IPS-18c (cell line): ENCODE data around the gene GHDC.
"Not testable (repeated sequence)": the region's sequence is repeated elsewhere in the genome, so short reads cannot be mapped to it uniquely, and the experiment has no call there.

Experiments
- H3K4me3 ChIP-seq: 2 replicates; pipeline ENCODE4 v1.7.0; 2013; ENCODE audit warnings: low read depth, mild to moderate bottlenecking, low read length, moderate library complexity; ENCODE audit not compliant: insufficient read depth
- H3K9me3 ChIP-seq: one replicate; pipeline ENCODE4 v1.6.1; 2013; ENCODE audit warnings: mild to moderate bottlenecking, low read length, moderate library complexity; ENCODE audit not compliant: control insufficient read depth, insufficient read depth

GHDC gene, protein sequence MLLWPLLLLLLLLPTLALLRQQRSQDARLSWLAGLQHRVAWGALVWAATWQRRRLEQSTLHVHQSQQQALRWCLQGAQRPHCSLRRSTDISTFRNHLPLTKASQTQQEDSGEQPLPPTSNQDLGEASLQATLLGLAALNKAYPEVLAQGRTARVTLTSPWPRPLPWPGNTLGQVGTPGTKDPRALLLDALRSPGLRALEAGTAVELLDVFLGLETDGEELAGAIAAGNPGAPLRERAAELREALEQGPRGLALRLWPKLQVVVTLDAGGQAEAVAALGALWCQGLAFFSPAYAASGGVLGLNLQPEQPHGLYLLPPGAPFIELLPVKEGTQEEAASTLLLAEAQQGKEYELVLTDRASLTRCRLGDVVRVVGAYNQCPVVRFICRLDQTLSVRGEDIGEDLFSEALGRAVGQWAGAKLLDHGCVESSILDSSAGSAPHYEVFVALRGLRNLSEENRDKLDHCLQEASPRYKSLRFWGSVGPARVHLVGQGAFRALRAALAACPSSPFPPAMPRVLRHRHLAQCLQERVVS

DNA sequence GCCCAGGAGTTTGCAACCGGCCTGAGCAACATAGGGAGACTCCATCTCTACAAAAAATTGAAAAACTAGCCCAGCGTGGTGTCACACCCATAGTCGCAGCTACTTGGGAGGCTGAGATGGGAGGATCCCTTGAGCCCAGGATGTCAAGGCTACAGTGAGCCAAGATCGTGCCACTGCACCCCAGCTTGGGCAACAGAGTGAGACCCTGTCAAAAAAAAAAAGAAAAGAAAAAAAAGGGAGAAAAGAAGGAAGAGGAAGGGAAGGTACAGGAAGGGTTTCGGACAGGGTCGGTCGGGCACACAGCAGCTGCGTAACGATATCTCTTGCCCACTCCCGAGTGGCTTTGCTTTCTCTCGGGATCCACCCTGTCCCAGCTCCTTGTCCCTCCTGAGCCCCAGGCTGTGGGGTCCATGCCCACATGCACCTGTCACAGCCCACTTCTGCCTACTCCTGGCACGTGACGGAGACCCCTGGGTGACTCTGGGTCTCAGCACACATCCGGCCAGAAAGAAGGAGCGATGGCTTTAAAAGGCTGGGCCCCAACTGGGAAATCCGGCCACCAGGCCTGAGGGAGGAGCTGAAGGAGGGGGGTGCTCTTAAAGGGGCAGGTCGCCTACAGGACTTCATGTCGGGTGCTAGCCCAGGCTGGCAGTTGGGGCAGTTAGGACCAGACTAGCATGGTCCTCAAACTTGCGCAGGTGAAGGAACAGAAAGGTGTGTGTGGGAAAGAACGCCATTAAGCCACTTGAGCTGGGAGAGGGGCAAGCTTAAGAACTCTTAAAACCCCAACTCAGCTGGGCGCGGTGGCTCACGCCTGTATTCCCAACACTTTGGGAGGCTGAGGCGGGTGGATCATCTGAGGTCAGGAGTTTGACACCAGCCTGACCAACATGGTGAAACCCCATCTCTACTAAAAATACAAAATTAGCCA is at the start of gene GHDC:
TSS of gene GHDC (minus strand) at position 526 of the 931 bp plus-strand sequence. CDS start 913 bp downstream, outside the sequence.
- no peaks in the 10 kb centered on the region for H3K9me3 ChIP-seq
- H3K4me3 ChIP-seq, result peak within 1 kb of the TSS; percentile 25; the same call in 1 of the 2 replicates

DNA sequence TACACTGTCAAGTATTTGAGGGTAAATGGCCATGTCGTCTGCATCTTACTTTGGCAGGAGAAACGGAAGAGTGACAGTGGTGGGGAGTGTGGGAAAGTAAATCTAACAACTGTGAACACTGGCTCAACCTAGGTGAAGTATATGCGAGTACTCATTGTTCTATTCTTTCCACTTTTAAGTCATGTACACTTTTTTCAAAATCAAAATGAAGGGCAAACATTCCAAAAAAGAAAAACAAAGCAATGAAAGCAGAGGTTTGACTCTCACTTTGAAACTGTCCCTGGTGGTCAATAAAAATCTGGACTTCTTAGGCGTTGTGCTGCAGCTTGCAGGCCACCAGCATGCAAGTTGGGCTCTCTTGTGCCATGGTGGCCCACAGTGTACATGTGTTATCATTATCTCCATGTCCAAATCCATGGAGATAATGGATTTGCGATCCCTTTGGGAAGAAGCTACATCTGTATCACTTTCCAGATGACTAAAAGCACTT is 49.2 kb upstream of the GHDC start:
- Histone ChIP-seq H3K9me3 (no peaks in the 10 kb centered on the region), H3K4me3 (no peak overlapping the region)

DNA sequence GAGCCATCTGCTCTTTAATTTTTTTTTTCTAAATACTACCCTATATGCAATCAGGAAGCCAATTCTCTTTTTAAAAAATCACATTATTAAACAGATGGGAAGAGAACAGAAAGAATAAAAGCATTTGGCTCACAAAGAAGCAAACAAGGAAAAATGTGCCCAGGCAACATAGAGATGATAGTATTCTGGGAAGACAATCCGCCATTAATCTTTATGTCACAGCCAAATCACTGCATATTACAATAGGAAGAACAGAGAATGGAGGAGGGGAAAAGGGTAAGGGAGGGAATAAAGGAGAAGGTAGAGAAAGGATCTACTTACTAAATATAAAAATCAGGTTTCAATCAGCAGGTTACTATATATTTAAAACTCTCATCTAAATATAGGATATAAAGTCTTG is 47.6 kb upstream of the GHDC start:
- no peak overlapping the region for H3K4me3 ChIP-seq
- H3K9me3 ChIP-seq, result no peaks in the 10 kb centered on the region

DNA sequence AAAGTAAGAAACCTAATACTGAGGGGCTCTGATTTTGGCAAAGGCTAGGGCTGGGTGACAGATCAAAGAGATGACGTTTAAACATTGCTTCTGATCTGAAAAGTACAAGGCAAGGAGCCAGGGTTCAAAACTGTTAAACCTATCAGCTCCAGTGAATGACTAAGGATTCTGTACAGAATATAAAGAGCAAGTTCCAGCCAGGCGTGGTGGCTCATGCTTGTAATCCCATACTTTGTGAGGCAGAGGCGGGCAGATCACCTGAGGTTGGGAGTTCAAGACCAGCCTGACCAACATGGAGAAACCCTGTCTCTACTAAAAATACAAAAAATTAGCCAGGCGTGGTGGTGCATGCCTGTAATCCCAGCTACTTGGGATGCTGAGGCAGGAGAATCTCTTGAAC is 46.6 kb upstream of the GHDC start:
- H3K9me3 ChIP-seq, H3K4me3 ChIP-seq: not testable (repeated sequence)

DNA sequence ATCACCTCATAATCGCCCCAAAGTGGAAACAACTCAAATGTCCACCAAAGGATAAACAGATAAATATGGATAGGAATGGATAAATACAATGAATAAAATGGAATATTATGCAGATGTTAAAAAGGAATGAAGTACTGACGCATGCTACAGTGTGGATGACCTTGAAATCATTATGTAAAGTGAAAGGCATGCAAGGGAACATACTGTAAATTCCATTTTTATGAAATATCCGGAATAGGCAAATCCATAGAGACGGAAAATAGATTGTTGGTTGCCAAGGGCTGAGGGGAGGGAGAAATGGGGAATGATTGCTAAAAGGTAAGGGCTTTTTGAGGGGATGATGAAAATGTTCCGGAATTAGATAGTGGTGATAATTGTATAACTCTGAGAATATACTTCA is 45.9 kb upstream of the GHDC start:
- Histone ChIP-seq H3K9me3 (no peaks in the 10 kb centered on the region), H3K4me3 (no peak overlapping the region)

DNA sequence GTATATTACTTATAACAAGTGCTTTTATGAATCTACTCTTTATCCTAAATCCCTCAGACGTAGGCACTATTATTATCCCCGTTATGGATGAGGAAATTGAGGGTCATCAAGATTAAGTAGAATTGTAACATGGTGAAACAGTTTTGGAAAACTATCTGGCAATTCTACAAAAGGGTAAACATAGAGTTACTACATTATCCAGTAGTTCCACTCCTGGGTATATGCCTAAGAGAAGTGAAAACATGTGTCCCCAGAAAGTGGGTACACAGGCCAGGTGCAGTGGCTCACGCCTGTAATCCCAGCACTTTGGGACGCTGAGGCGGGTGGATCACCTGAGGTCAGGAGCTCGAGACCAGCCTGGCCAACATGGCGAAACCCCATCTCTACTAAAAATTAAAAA is 45.3 kb upstream of the GHDC start:
- not testable (repeated sequence) for H3K9me3 ChIP-seq, H3K4me3 ChIP-seq

DNA sequence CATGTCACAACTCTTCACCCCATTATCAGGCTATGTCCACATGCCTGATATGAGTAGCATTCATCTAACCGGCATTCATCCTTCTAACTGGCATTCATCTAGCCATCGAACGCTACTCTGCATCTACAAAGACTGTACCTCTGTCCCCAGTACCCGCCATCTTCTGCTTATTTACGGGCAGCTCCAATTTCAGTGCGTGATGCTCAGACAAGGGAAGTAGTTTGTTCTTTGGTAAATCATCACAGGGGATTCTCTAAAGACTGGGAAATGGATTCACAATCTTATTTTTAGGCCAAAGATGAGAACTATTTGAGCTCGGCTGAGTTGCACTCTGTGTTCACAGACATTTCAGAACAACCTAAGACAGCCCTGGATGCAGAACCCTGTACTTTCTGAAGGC is 42.5 kb upstream of the GHDC start:
- Histone ChIP-seq H3K9me3 (no peaks in the 10 kb centered on the region), H3K4me3 (no peak overlapping the region)

DNA sequence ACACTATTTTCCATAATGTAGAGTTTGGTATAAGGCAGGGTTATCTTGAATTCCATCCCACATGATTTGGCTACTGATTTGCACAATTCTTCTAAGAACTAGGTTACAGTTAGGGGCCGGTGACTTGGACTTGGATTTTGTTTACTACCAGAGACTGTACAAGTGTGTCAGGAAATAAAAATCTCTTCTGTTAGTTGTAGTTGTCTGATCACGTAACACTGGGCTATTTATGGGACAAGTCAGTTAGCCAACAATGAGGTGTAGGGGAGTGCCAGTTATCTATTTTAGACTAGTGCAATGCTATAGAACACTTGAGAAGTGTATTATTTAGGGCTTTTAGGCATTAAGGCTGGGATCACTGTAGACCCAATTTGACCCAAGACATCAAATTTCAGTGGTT is 39.7 kb upstream of the GHDC start:
- Histone ChIP-seq H3K9me3 (no peaks in the 10 kb centered on the region), H3K4me3 (no peak overlapping the region)

DNA sequence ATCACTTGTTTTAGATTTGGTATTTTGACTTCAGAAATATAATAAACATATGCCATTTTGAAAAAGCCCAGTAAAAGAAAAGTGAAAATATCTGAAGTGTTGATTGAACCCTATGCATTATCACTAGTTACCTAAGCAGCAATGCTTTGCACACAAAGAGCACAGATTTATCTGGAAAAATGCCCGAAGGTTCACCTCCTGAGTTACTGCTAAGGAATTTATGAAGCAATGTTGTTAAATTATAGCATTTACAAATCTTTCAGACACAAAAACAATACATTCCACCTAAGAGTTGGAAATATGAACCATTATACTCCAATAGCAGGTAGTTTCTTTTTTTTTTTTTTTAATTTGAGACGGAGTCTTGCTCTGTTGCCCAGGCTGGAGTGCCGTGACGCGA is 38.9 kb upstream of the GHDC start:
- Histone ChIP-seq H3K4me3 (no peak overlapping the region), H3K9me3 (no peaks in the 10 kb centered on the region)

DNA sequence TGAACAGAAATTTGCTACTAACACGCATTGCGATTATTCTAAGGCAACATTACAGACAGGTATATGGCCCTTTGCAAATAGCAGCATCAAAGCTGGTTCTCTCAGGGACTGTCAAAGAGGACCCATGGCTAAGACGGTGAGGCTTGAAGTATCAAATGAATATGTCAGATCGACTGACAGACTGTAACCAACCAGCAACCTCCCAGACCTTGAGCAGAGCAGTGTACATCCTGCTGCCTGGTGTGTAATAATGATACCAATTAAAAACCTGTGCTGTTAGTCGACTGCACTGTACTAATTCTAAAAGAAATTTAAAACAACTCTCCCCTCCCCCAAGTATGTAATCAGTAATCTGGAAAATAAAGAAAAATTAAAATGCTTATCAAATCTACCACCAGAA is 35.9 kb upstream of the GHDC start:
- H3K9me3 ChIP-seq, result no peaks in the 10 kb centered on the region
- no peak overlapping the region for H3K4me3 ChIP-seq

DNA sequence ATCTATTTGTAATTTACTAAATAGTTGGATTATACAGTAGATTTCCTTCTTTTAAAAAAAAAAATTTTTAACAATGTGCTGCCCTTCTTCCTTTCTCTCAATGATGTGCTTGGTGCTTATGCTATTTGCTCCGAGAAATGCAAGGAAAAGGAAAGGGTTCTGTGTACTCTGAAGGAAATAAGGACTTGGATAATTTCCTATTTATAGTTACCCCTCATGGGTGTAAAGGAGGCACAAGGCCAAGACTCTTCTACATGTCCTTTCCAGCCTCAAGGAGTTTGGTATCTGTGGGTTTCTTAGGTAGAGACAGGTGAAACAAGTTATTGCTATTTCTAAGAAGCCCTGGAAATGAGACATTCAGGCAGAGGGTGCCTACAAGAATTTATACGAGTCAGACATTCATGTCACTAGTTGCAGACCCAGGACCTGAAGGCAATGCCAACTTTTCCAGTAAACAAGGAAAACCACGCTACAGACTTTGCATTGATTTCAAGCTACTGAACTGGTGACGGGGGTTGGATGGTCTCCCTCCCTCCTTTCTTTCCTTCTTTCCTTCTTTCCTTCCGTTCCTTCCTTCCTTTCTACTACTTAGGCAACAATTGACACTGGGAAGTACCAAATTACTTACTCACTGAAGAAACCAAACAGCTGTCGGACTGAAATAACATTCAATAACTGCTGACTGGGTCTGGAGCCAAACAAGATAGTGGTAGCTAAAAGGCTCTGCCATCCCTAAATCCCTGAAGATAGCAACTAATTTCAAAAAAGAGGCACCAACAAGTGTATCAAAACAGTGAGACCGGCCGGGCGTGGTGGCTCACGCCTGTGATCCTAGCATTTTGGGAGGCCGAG is 33.8 kb upstream of the GHDC start:
- no peak overlapping the region for H3K4me3 ChIP-seq
- no peaks in the 10 kb centered on the region for H3K9me3 ChIP-seq

DNA sequence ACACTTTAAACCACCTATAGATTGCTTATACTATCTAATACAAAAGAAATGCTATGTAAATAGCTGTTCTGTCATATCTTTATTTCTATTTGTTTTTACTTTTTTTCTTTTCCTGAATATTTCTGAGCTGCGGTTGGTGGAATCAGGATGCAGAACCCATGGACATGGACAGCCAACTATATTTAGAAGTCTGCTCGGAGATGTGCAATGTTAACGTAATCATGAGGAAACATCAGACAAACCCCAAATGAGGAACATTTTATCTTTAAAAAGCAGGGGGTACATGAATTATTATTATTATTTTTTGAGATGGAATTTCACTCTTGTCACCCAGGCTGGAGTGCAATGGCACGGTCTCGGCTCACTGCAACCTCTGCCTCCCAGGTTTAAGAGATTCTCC is 31.4 kb upstream of the GHDC start:
- Histone ChIP-seq H3K9me3 (no peaks in the 10 kb centered on the region), H3K4me3 (no peak overlapping the region)

DNA sequence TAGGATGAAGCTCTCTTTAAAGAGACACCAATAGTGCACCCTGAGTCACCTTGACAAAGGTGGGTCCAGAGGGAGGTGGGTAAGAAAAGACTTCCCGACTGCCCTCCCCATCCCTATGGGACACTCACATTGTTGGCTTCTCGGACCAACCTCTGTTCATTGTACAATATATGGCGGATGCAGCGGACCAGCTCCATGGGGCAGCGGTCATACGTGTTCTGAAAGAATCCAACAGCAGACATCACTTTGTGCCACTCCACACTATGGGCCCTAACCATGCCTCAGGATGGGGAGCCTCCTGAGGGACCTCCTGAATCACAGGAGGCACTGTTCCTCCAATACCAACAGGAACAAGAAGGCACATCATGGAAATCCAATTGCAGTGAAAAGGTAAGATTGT is 30.4 kb upstream of the GHDC start:
- Histone ChIP-seq H3K4me3 (no peak overlapping the region), H3K9me3 (no peaks in the 10 kb centered on the region)

DNA sequence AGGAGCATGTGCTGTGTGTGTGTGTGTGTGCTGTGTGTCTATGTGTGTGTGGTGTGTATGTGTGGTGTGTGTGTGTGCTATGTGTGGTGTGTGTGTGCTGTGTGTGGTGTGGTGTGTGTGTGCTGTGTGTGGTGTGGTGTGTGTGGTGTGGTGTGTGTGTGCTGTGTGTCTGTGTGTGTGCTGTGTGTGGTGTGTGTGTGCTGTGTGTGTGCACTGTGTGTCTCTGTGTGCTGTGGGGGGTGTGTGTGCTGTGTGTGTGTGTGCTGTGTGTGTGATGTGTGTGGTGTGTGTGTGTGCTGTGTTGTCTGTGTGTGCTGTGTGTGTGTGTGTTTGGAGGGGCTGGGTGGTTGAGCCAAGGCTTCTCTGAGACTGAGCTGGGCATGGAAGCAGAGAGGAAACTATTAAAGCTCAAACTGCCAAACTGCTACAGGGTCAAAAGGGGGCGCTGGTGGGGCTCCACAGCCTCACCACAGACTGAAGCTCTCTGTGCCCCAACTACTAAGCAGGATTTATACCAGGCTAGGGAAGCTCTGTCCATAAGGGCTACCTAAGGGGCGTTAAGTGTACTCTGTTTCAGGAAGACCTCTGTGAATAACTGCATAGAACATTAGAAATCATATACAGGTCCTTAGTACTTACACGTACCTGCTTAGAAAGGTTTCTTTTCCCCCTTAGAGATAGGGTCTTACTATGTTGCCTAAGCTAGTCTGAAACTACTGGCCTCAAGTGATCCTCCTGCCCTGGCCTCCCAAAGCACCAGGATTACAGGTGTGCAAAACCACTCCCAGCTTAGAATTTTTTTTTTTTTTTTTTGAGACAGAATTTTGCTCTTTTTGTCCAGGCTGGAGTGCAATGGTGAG is 27.8 kb upstream of the GHDC start:
- no peaks in the 10 kb centered on the region for H3K9me3 ChIP-seq
- H3K4me3 ChIP-seq, result no peak overlapping the region

DNA sequence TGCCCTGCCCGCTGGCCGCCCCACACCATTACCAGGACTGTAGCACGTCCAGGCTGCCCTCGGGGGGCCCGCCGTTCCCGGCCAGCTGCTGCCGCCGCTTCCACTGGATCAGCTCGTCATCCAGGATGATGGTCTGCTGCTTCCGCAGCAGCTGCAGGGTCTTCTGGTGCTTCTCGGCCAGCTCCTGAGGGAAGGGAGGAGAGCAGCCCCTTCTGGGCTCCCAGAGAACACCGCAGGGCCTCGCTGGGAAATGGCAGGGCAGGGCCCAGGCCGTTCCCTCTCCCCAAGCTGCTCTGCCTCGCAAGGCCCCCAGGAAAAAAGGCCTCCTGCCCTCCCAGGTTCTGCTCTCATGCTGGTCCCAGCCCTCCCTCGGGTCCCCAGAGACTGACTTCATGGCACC is 25.0 kb upstream of the GHDC start:
- not testable (repeated sequence) for H3K4me3 ChIP-seq, H3K9me3 ChIP-seq

DNA sequence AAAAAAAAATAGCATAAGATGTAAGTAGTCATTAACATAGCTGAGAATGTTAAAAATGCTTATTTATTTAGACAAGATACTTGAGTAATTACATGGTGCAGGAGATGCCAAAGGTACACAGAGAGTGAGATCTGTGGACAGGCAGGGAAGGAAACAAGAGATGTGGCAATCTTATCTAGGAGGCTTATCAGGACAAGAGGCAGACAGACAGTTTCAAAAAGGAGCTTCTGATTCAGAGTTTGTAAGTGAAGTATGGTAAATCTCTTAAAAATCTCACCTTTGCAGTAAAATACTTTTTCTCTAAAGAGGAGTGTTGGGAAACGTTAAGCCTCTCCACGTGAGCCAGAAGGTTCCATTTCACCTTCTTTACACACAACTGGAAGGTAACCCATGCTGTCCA is 19.9 kb upstream of the GHDC start:
- no peak overlapping the region for H3K4me3 ChIP-seq
- H3K9me3 ChIP-seq, result no peaks in the 10 kb centered on the region
